NCI-H1092 treated with DMSO at 0.1 percent for 48 hours (cell line): Measurements from ENCODE around the gene TNIK.
A peak's percentile ranks its signal among the peaks of the same experiment; 100 is the strongest.

Experiments
- DNase-seq: peaks from one replicate; lab custom pipeline; 2025; lab: John Stamatoyannopoulos, UW

The TNIK gene

DNA sequence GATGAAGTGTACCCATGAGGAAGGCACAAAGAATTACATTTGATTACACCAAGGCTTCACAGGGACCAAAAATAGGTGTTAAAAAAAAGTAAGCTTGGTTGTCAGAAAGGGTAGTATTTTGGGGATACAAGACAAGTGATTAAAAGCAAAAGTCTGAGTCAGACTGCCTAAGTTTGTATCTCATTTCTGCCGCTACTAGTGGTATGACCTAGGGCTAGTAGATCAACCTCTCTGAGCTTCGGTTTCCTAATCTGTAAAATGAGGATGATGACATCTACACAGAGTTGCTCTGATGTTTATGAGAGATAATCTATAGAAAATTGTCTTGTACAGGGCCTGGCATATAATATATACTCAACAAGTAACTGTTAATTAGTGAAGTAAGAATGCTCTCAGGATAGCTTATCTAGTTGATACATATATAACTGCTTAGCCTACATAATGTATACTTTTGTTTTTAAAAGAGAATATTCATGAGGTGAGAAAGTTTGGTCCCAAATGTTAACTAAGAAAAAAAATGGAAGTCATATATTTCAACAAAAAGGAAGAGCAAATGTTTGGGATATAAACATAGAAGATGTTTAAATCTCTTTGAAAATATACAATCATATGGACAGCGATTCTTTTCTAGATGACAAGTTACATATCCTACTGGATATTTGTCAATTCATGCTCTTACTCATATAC, 270.7 kb downstream of the TNIK start:
- no peak for DNase-seq

DNA sequence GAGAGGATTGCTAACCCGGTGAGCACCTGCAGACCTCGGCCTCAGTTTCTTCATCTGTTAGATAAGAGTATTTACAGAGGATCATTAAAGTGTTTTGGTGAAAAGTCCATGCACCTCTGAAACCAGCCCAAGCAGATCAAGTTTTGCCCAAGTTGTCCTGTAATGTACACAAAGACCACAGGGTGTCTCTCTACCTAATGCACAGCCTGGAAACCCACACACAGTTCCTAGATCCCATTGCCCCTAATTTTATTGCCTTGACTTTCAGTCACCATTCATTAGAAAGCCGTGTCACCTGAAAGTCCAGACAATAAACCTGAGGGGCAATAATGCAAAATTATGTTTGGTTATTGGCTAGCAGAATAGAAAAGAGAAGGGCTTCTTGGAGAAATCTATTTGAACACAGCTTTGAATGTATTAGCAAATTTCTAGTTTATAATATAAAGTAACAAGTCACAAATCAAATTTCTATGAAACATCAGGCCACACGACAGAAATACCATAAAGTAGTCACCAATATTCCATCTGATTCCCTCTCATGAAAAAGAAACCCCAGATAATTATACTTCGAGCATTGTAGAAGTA, 272.4 kb downstream of the TNIK start:
- peak; percentile 49 for DNase-seq

DNA sequence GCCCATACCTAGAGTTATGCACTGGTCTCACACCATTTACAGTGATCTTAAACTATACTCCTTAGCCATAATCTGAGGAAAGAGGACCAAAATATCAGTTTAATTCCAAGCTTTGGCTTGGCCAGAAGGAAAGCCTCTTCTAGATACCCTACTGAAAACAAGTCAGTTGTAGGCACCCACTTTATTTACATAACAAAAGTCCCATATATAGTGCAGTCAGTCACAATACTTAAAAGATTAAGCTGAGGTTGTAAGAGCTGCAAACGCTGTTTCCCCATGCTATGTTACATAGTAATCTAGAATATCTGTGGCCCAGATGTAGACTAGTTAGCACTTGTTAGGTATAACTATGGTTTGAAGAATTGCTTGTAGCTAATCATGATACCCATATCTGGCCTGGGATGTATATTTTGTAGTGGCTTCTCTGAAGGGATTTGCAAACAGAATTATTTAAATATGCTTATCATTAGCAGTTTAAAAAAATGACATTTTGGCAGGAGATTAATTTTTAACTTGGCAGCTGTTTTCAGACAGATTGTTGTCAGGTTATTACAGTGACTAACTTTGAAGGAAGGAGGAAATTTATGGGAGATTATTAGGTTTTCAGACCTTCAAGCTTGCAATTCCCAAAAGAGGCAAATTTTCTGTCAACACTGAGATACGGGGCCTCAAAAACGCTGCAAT, 273.2 kb downstream of the TNIK start:
- DNase-seq: no peak

DNA sequence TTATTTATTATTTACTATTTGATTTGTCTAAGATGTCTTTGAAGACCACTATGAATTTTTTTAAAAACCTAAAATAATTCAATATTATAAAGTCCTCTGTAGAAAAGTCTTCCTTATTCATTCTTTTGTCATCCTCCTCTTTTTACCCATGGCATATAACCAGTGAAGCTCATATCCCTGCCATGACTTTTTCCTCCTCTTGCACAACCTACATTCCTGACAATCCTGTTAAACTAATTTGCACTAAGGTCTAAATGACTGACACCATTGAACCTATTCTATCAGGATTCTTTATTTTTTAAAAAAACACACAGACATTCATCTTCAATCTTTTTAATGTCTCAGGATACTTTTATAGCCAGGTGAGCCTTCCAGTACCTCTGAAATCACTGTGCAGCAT, 273.8 kb downstream of the TNIK start:
- DNase-seq: no peak

DNA sequence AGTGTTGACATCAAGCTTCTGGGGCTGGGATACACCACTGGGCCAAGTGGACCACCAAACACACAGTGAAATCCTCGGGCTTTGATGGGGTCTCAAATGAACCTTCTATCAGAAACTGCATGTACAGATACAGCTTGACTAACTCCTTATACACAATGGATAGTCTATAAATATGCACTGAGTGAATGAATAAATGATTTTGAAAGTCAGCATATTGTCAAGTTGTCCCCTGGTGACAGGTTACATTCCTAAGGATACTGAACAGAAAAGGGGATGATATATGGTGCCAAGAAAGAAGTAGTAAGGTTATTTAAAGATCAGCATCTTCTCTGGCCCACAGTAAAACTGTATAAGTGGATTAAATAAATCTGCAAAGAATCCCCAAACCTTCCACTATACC, 274.2 kb downstream of the TNIK start:
- DNase-seq: no peak

DNA sequence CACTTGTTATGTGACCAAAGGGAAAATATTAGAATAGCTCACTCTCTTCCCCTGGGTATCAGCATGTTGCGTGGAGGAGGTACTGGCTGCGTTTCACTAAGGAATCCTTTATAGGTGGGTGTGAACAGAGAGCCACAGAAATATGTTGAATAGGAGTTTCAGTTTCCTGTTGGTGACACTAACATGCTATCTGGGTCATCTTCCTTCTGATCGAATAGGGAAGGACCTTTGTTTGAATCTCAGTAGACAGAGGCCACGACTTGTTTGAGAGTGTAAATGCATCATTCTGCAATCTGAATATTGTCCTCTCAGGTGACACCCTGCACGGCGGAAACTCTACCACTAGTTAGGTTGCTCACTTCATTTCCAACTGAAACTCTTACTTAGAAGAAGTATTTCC, 275.8 kb downstream of the TNIK start:
- no peak for DNase-seq

DNA sequence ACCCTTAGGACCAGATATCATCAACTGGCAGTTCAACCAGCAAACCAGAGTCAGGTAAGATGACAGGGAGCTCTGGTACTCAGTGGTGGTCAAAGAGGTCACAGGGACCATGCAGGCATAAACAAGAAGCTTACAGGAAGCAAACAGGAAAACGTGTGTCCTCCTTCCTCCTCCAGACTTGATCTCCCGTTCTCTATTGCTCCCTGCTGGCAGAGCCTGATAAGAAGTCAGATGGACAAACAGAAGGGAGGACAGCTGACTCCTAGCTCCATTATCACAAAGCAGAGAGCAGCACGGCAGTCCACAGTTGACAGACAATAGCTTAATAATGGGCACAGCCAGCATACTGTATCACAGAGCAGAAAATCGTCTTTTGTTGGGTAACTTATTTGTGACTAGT, 277.2 kb downstream of the TNIK start:
- no peak for DNase-seq

DNA sequence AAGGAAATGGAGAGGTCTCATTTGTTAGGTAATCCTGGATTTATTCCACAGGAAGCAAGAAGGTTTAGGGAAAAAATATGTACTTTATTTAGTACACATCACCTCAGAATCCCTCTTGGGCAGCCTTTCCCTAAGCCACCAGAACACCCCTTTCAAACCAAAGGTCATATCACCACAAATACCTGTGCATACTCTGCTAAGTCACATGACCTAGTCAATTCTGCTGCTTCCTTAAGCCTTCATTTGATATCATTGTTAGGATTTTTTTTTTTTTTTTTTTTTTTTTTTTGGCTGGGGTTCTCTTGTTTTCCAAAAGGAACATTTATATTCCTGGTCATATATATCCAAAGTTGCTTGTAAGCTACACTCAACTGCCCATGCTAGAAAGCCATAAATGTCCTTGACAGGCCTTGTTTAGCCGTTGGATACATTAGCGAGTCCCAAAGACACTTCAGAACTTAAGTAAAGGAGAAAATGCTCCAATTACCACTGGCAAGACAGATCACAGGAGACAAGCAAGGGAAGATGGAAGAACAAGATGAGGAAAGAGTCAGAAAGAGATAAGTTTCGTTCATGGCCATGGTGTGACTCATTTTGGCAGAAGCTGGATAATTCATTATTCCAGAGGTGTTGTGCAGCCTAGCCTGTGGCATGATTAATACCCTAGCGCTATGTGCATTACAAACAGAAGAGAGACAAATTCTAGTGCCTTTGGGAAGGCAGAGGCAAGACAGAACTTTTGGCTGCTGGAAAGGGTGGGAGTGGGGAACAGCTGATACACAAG, 278.1 kb downstream of the TNIK start:
- no peak for DNase-seq

DNA sequence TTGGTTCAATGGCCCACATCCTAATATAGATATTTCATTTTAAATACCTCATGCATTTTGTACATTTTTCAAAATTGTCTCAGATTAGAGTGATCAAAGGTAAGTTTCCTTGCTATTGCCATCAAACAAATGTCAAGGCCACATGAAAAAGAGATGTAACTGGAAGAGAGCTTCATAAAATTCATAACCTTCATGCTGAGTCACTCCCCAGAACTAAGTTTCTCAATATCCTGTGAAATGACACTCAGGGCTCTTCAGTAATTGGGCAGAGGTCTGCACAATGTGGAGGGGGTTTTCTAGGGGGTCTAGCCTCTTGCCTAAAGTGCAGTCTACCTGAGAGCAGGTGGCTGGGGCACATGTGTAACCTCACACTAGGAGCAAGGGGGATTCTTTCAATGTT, 281.5 kb downstream of the TNIK start:
- DNase-seq: no peak

DNA sequence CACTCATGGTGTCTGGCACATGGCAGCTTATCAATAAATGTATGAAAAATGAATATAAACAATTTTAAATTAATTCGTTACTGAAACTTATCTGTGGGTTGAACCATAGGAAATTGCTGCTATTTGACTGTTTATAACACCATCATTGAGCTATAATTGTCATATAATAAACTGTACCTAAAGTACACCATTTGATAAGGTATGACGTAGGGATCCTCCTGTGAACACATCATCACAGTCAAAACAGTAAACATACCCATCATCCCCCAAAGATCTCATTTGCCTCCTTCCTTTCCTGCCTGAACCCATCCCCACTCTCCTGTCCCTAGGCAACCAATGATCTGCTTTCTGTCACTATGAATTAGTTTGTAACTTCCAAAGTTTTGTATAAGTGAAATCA, 282.7 kb downstream of the TNIK start:
- DNase-seq: no peak

DNA sequence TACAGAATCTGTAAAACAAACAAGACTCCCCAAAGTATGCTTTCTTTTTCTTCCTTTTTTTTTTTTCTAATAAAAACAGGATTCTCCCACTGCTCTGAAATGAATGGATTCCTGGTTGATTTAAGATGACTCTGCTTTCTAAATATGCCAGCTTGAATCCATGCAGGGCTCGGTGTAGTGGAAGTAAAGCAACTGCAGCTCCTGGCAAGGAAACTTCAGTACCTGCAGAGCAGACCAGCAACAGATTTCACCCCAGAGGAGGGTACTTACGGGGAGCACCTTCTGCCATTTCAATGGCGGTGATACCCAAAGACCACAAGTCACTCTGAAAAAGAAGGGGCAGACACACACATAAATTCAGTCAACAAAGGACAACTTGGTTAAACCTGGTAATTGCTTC, 283.1 kb downstream of the TNIK start:
- DNase-seq: no peak

DNA sequence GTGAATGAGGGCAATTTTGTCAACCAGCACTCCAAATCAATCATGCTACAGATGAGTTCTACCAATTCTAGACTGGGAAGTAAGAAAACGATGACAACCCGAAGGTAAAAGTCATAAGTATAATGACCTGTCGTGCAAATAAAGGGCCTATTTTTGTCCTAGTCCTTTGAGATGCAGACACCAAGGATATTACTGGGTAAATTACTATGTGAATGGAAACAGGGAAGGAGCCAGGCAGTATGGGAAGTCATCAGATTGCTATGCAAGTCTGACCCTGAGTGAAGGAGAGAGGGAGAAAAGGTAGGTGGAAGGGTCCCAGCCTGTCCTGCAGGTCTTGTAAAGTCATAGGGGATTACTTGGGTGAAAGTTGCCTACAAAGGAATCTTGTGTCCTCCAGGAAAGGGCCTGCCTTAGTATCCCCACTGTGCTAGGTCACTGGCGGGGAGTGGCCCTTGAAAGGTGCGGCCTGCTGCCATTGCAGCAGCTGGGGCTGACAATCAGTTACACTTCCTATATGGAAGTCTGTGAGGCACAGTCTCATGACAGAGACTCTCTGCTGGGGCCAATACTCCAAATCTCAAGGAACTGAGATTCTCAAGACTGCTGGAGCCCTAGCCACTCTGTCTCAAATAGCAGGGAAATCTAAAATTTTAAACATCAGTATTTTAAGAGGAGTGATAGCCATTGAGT, 283.8 kb downstream of the TNIK start:
- no peak for DNase-seq

DNA sequence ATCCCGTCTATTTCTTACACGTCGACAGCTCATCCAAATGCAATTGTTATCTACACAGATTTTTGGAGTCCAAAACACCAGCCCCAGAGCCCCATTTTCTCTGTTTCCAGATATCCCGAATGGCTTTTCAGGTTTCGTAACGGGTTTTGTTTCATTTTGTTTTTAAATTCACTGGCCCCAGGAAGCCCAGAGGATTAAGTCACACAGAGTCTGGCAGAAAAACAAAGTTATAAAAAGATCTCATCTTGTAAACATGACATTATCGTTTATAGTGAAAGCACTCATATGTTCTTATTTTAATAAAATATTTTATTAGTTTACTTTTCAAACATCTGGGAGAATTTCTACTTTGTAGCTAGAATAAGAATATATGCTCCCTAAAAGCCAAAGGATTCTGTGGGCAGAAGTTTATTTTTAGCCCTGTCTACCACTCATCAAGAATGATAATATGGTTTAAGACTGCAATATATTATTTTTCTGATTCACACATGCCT, 284.4 kb downstream of the TNIK start:
- DNase-seq: no peak

DNA sequence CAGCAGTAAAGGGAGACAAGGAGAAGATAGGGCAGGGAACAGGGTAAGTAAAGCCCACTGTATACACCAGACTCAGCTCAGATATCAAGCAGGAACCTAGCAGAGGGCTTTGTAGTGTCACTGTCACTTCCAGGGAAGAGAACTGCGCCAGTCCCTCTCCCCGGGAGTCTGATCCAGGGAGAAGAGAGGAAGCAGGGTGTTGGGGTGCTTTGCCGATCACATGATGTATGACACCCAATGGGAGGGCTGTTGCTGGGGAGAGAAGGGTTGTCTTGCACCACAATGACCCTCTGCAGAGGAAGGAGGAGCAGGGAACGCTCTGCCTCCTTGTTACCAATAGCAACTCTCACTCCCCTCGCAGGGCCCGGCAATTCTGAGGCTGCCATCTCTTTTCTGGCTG, 286.5 kb downstream of the TNIK start:
- no peak for DNase-seq

DNA sequence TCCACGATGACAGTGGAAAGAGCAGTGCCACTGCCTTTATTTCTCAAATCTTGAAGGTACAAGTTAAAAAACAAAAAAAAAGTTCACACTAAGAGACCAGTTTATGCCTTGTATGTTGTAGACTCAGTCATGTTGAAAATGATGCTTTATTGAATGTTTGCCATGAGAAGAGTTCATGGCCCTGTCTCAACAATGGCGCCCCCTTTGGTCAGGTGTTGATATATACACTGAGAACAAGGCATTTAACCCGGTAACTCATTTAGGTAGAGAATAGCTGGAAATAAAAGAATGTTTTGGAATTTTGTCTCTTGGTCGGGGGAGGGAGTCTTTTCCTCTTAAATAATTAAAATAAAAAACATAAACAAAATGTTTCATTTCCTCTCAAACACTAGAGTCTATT, 288.1 kb downstream of the TNIK start:
- DNase-seq: no peak

DNA sequence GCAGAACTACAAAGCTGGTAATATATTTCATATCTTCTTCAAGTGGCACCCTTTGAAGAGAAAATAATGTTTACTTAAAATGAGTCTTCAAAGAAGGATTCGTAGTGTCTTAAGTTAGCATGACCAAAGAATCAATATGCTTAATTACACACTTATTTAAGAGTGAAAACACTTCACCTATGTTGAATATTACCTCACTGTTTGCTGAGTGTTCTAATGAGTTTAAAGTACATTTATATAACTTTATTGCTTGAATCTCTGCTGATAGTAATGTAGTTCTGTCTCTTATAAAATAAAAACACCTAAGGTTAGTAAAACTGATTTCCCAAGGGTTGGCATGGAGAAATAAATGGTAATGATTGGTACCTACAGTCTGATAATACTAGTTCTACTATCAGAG, 290.3 kb downstream of the TNIK start:
- no peak for DNase-seq

DNA sequence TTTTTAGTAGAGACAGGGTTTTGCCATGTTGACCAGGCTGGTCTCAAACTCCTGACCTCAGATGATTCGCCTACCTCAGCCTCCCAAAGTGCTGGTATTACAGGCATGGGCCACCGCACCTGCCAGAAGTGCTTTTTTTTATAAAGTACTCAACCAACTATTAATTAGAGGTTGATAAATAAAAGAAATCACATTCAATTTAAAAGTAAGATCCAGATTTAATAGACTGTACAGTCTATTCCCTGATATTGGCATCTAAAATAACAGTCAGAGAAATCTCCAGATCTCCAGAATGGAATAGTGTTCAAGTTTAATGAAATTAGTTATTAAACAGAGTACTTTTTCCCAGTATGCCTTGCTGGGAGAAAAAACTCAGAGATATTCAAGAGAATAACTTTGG, 290.8 kb downstream of the TNIK start:
- DNase-seq: no peak

DNA sequence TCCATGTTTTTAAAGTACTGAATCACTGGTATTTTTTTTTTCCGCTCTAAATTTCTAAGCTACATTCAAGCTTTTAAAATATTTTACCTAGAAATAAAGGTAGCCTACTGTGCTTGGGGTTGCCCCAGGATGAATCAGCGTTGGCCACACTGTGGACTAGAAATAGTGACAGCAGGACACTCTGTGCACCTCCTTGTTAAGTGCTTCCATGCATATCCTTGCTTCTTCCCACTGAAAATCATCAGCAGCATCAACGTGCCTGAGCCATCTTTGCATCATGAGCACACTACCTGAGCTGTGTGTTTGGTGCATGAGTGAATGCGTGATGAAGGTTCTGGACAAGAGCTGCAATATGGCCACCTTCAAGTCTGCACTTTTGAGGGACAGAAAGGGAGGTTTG, 291.7 kb downstream of the TNIK start:
- no peak for DNase-seq

DNA sequence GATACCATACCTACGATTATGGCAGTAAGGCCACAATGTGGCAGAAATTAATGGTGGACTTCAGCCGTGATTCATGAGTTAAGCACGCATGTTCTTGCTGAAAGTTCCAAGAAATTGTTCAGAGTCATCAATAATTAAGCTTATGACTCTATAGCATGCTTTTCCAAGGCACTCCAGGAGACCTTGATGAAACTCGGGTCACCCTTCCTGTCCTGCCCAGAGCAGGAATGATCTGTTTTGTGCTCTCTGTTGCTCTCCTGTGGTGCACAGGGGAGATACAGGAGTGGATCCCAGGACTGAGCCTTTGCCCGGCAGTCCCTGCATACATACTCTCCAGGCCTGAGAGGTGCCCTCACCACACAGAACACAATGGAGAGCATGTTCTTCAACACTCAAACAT, 292.1 kb downstream of the TNIK start:
- no peak for DNase-seq

DNA sequence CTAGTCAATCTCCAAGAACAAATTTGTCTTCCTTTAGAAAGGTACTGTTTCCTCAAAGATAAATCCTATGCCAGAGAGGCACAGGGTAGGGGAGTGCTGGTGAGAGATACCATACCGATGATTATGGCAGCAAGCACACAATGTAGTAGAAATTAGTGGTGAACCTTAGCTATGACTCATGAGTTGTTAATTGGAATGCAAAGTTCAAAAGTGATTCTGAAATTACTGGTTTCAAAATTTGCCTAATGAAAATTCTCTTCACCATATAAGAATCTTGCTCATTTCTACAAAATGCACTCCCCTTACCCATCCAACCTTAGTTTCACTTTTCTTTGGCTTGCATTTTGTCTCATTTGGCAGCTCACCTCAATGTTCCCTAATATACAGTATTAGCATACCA, 294.2 kb downstream of the TNIK start:
- no peak for DNase-seq

DNA sequence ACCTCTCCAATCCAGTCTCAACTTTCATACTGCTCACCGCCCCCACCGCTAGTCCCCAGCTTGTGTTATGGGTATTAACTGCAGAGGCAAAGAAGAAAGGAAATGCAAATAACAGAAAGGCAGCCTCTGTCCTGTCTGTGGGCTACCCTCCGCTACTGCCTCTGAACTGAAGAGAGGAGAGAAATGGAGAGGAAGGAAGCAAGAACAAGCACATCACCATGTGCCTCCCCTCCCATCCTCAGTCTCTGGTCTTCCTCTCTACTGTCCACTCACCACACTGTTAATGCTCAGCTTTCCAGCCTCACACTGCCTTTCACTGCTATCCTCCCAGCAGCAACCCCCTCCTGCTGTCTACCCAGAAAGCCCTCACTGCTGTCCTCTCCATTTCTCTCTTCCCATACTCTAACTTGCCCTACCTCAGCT, 294.7 kb downstream of the TNIK start:
- no peak for DNase-seq

DNA sequence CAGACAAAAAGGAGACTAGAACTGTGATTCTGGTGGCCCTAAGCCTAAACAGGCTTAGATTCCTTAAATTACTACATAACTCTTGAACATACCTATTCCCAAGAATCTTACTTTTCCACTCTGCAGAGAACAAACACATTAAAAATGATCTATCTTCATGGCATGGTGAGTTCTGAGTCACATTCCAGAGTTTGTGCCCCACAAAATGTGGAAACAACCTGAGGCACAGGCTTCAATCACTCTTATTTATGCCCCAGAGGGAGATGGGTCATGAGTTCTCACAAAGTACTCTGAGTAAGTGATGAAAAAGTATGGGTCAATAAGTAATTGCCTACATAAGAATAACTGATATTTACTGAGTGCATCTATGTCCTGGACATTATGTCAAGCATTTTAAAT, 296.1 kb downstream of the TNIK start:
- DNase-seq: no peak
